Activated gamma-delta T cell treated with anti-CD3 and anti-CD28 coated beads, Interleukin-2, amount 50 U/mL, for 16 hours (primary cell): ENCODE data around the gene TJP2.

Source experiments
- DNase-seq: peaks from one replicate; pipeline ENCODE4 v3.0.0-alpha.2; 2020; ENCODE audit warnings: low read depth

The TJP2 gene

GRCh38 chr9:69191231-69191630 lies 17.2 kb downstream of the TJP2 start:
- DNase-seq = no peak

- no peak for DNase-seq
These were observed 18.1 kb downstream of the TJP2 start for GRCh38 chr9:69192214-69192613.

- DNase-seq = no peak
These were observed 19.6 kb downstream of the TJP2 start for GRCh38 chr9:69193685-69194032.

- no peak for DNase-seq
These were observed 20.8 kb downstream of the TJP2 start for GRCh38 chr9:69194702-69195418.

- DNase-seq = no peak
These were observed 21.6 kb downstream of the TJP2 start for GRCh38 chr9:69195668-69196067.

- DNase-seq = no peak
These were observed 23.6 kb downstream of the TJP2 start for GRCh38 chr9:69197687-69198086.

GRCh38 chr9:69198521-69199220 lies 24.6 kb downstream of the TJP2 start:
- no peak for DNase-seq

- DNase-seq = no peak
These were observed 25.8 kb downstream of the TJP2 start for GRCh38 chr9:69199769-69200470.

GRCh38 chr9:69202556-69202955 lies 28.5 kb downstream of the TJP2 start:
- DNase-seq = no peak

GRCh38 chr9:69204326-69204725 lies 30.2 kb downstream of the TJP2 start:
- DNase-seq = no peak

GRCh38 chr9:69204849-69205248 lies 30.8 kb downstream of the TJP2 start:
- DNase-seq = no peak

GRCh38 chr9:69206047-69206446 lies 32.0 kb downstream of the TJP2 start:
- DNase-seq = no peak

- no peak for DNase-seq
These were observed 33.4 kb downstream of the TJP2 start for GRCh38 chr9:69207503-69207902.

GRCh38 chr9:69211424-69212036 lies 37.5 kb downstream of the TJP2 start:
- DNase-seq = no peak

GRCh38 chr9:69213647-69214046 lies 39.6 kb downstream of the TJP2 start:
- DNase-seq = no peak

GRCh38 chr9:69214939-69215338 lies 40.9 kb downstream of the TJP2 start:
- DNase-seq = no peak

- no peak for DNase-seq
These were observed 41.9 kb downstream of the TJP2 start for GRCh38 chr9:69215774-69216485.

- no peak for DNase-seq
These were observed 44.1 kb downstream of the TJP2 start for GRCh38 chr9:69218166-69218565.

- DNase-seq = no peak
These were observed 47.0 kb downstream of the TJP2 start for GRCh38 chr9:69221036-69221435.

- DNase-seq = no peak
These were observed 48.9 kb downstream of the TJP2 start for GRCh38 chr9:69222970-69223369.

- no peak for DNase-seq
These were observed 49.5 kb downstream of the TJP2 start for GRCh38 chr9:69223605-69224004.

GRCh38 chr9:69229367-69229766 lies 55.3 kb downstream of the TJP2 start:
- no peak for DNase-seq
